Large intestine (tissue), 3 donors: ENCODE results near the gene TANGO6. TPM values are rescaled to one million over a fixed set of nuclear protein-coding genes. Genes with fewer than 3 reads are reported as not detected.

Source experiments
- DNase-seq, 2 donors: peaks; one replicate each; pipeline versions ENCODE4 v3.0.0 to v3.0.0-alpha.2; 2013
- H3K27ac ChIP-seq: one replicate; pipeline ENCODE4 v1.5.1; 2013; ENCODE audit warnings: low read length
- H3K27me3 ChIP-seq: 2 replicates; pipeline ENCODE4 v1.6.1; 2013; ENCODE audit warnings: low read length; ENCODE audit not compliant: control insufficient read depth, insufficient read depth
- H3K36me3 ChIP-seq: 2 replicates; pipeline ENCODE4 v1.6.1; 2013; ENCODE audit warnings: low read length; ENCODE audit not compliant: control insufficient read depth, insufficient read depth
- H3K4me1 ChIP-seq: one replicate; pipeline ENCODE4 v1.6.1; 2013; ENCODE audit warnings: low read length; ENCODE audit not compliant: control insufficient read depth, insufficient read depth
- H3K4me3 ChIP-seq: one replicate; pipeline ENCODE4 v1.5.1; 2013; ENCODE audit warnings: low read length
- H3K9me3 ChIP-seq: one replicate; pipeline ENCODE4 v1.6.1; 2013; ENCODE audit warnings: mild to moderate bottlenecking, low read depth, low read length, moderate library complexity; ENCODE audit not compliant: control insufficient read depth
- WGBS: methylation state at CpG from one replicate; pipeline ENCODE4 v1.1.5; 2013; ENCODE audit warnings: low lambda C conversion rate; ENCODE audit not compliant: insufficient coverage; 5-methylcytosine and 5-hydroxymethylcytosine counted together
- polyA plus RNA-seq: library from polyadenylated mRNA; unstranded; fragments of 120-200 nt; gene quantifications from one replicate; pipeline ENCODE4 v1.2.1, GENCODE V29; 2013

The TANGO6 gene
- polyA plus RNA-seq, 1 donor = 4.5 TPM

- Histone ChIP-seq H3K27me3 (no peaks in the 10 kb centered on the region), H3K4me1 (no peaks in the 10 kb centered on the region), H3K27ac (no peak overlapping the region), H3K9me3 (no peaks in the 10 kb centered on the region), H3K36me3 (peaks cover 6% of the 10 kb centered on the region), H3K4me3 (no peak overlapping the region)
- no CpG with 5 or more reads among the region's 4 CpGs for WGBS
- no peak for DNase-seq
These were observed 16.5 kb downstream of the TANGO6 start for GRCh38 chr16:68859828-68860227.

GRCh38 chr16:68860978-68861892, 17.9 kb downstream of the TANGO6 start:
- Histone ChIP-seq H3K36me3 (peaks cover 6% of the 10 kb centered on the region), H3K27ac (no peak overlapping the region), H3K27me3 (no peaks in the 10 kb centered on the region), H3K9me3 (no peaks in the 10 kb centered on the region), H3K4me1 (no peaks in the 10 kb centered on the region), H3K4me3 (no peak overlapping the region)
- 83% methylated on average over 5 of the region's 15 CpGs for WGBS
- no peak for DNase-seq

- Histone ChIP-seq H3K36me3 (peaks cover 6% of the 10 kb centered on the region), H3K9me3 (no peaks in the 10 kb centered on the region)
- WGBS = no CpG with 5 or more reads among the region's 6 CpGs
These were observed 23.6 kb downstream of the TANGO6 start for GRCh38 chr16:68866933-68867332.

GRCh38 chr16:68869492-68870088, 26.3 kb downstream of the TANGO6 start:
- peak; percentile 24 to 52 for DNase-seq
- peaks cover 8% of the 10 kb centered on the region for H3K9me3 ChIP-seq
- 45% methylated on average over 4 of the region's 4 CpGs for WGBS
- H3K27ac ChIP-seq = peak overlapping the region; percentile 16
- H3K4me3 ChIP-seq = no peak overlapping the region
- H3K36me3 ChIP-seq = peaks cover 2% of the 10 kb centered on the region
- peaks cover 6% of the 10 kb centered on the region for H3K4me1 ChIP-seq
- H3K27me3 ChIP-seq = no peaks in the 10 kb centered on the region

More at GRCh38 chr16:68866933-68867332, 23.6 kb downstream of the TANGO6 start:
- no peak for DNase-seq
- H3K4me1 ChIP-seq = no peaks in the 10 kb centered on the region
- no peak overlapping the region for H3K4me3 ChIP-seq
- H3K27me3 ChIP-seq = no peaks in the 10 kb centered on the region
- no peak overlapping the region for H3K27ac ChIP-seq

- H3K36me3 ChIP-seq = no peaks in the 10 kb centered on the region
- H3K27ac ChIP-seq = no peak overlapping the region
- peak; percentile 26 to 57 for DNase-seq
- WGBS = 60% methylated on average over 1 of the region's 7 CpGs
- no peak overlapping the region for H3K4me3 ChIP-seq
- peaks cover 8% of the 10 kb centered on the region for H3K9me3 ChIP-seq
- peaks cover 6% of the 10 kb centered on the region for H3K4me1 ChIP-seq
- H3K27me3 ChIP-seq = no peaks in the 10 kb centered on the region
These were observed 30.5 kb downstream of the TANGO6 start for GRCh38 chr16:68873635-68874471.

GRCh38 chr16:68875871-68876270, 32.5 kb downstream of the TANGO6 start:
- Histone ChIP-seq H3K36me3 (peaks cover 3% of the 10 kb centered on the region), H3K4me3 (no peak overlapping the region), H3K27ac (no peak overlapping the region), H3K4me1 (peaks cover 6% of the 10 kb centered on the region), H3K9me3 (peaks cover 8% of the 10 kb centered on the region), H3K27me3 (no peaks in the 10 kb centered on the region)
- DNase-seq = no peak
- WGBS = 100% methylated on average over 1 of the region's 4 CpGs

GRCh38 chr16:68883685-68884084, 40.4 kb downstream of the TANGO6 start:
- Histone ChIP-seq H3K27ac (no peak overlapping the region), H3K36me3 (peaks cover 5% of the 10 kb centered on the region), H3K4me3 (no peak overlapping the region), H3K27me3 (no peaks in the 10 kb centered on the region), H3K4me1 (no peaks in the 10 kb centered on the region), H3K9me3 (no peaks in the 10 kb centered on the region)
- WGBS = no CpG with 5 or more reads among the region's 6 CpGs
- DNase-seq = no peak

- Histone ChIP-seq H3K4me3 (no peak overlapping the region), H3K27ac (no peak overlapping the region), H3K36me3 (peaks cover 5% of the 10 kb centered on the region), H3K9me3 (no peaks in the 10 kb centered on the region), H3K27me3 (no peaks in the 10 kb centered on the region), H3K4me1 (no peaks in the 10 kb centered on the region)
- no peak for DNase-seq
- WGBS = 67% methylated on average over 1 of the region's 1 CpG
These were observed 41.1 kb downstream of the TANGO6 start for GRCh38 chr16:68884401-68884800.

- Histone ChIP-seq H3K9me3 (no peaks in the 10 kb centered on the region), H3K27me3 (no peaks in the 10 kb centered on the region), H3K4me3 (no peak overlapping the region), H3K4me1 (no peaks in the 10 kb centered on the region), H3K27ac (no peak overlapping the region), H3K36me3 (peaks cover 5% of the 10 kb centered on the region)
- no peak for DNase-seq
- 63% methylated on average over 3 of the region's 7 CpGs for WGBS
These were observed 41.8 kb downstream of the TANGO6 start for GRCh38 chr16:68884861-68885720.
